Activated CD4-positive, alpha-beta T cell treated with anti-CD3 and anti-CD28 coated beads for 36 hours (primary cell): Measurements from ENCODE around the gene RASSF3. TPM values are rescaled to one million over a fixed set of nuclear protein-coding genes. Genes with fewer than 3 reads are reported as not detected.

Source experiments
- ATAC-seq: fragments of 200-7000 bp; cut with Tn5 transposase; one replicate; pipeline ENCODE4 v1.10.0; 2021; ENCODE audit warnings: mild to moderate bottlenecking, moderate library complexity
- CTCF ChIA-PET: fragments of 350-600 bp; sonication (Branson Sonifier 250); formaldehyde crosslinking; loops from one replicate; lab custom pipeline; 2021; ENCODE audit warnings: antibody characterized with exemption; lab: Charles Lee
- POLR2A ChIA-PET: fragments of 350-600 bp; sonication (Branson Sonifier 250); formaldehyde crosslinking; loops from one replicate; lab custom pipeline; 2021; ENCODE audit warnings: antibody characterized with exemption, inconsistent platforms; lab: Charles Lee
- DNase-seq: peaks from one replicate; pipeline ENCODE4 v3.0.0-alpha.2; 2020
- H3K27ac Mint-ChIP-seq: one replicate; pipeline ENCODE4 v1.8.0; 2021; ENCODE audit warnings: mixed read lengths
- H3K27me3 Mint-ChIP-seq: one replicate; pipeline ENCODE4 v1.8.0; 2021; ENCODE audit warnings: mixed read lengths
- H3K36me3 Mint-ChIP-seq: one replicate; pipeline ENCODE4 v1.8.0; 2021; ENCODE audit warnings: low read depth, mixed read lengths
- H3K4me1 Mint-ChIP-seq: one replicate; pipeline ENCODE4 v1.8.0; 2021; ENCODE audit warnings: mixed read lengths
- H3K4me3 Mint-ChIP-seq: one replicate; pipeline ENCODE4 v1.8.0; 2021; ENCODE audit warnings: mild to moderate bottlenecking, moderate library complexity, mixed read lengths
- H3K9me3 Mint-ChIP-seq: one replicate; pipeline ENCODE4 v1.8.0; 2021; ENCODE audit warnings: low read depth, mixed read lengths
- intact Hi-C, 2 experiments: fragments of 100-400 bp; cut with DNase I in 1 of 2; cut with micrococcal nuclease in 1 of 2; formaldehyde crosslinking; loops; one replicate each; pipeline versions ENCODE4 v1.14.2 to v1.15.1; 2022 to 2024; cut with DNase I, micrococcal nuclease
- total RNA-seq, 2 experiments: library from RNA; stranded (reverse); gene quantifications; one replicate each; pipeline ENCODE4 v1.2.3, GENCODE V29; 2021

The RASSF3 gene
- total RNA-seq, 2 experiments from 2014 or later = 38.0 to 39.0 TPM

DNA sequence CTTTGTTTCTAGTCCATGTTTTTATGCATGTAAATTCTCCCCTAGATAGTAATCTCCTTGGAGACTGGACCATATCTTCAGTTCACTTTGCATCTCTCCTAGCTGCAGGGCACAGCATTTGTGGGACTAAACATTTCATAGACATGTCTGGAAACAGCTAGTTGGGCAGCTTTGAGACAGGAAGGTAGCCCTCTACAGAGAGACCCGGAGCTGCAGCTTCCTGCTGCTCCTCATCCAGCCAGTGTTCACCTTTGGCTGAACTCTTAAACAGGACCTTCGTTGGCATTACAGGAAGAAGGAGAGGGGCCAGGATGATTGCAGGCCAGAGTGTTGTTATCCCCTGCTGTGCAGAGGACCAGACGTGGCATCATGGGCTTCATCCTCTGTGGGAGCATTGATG lies 96.0 kb downstream of the RASSF3 start:
- no peaks in the 10 kb centered on the region for H3K27me3 Mint-ChIP-seq
- DNase-seq (no peak), ATAC-seq (no peak)
- H3K4me1 Mint-ChIP-seq = peaks cover 6% of the 10 kb centered on the region
- intact Hi-C loops = no loop called here
- H3K4me3 Mint-ChIP-seq = no peak overlapping the region
- H3K36me3 Mint-ChIP-seq = peaks cover 5% of the 10 kb centered on the region
- CTCF ChIA-PET = interaction anchor here (0.6 to 3.9 kb wide), 4 partner anchors 10 to 158 kb away, joined by 3 to 23 read pairs (median 10); no protein-coding TSS in a partner anchor
- POLR2A ChIA-PET = no interaction called here
- H3K9me3 Mint-ChIP-seq = no peaks in the 10 kb centered on the region
- H3K27ac Mint-ChIP-seq = no peak overlapping the region

GRCh38 chr12:64706857-64707256 lies 96.6 kb downstream of the RASSF3 start:
- Mint-ChIP-seq H3K4me3 (no peak overlapping the region), H3K9me3 (no peaks in the 10 kb centered on the region), H3K27ac (peak overlapping the region; percentile 42), H3K36me3 (peaks cover 5% of the 10 kb centered on the region), H3K4me1 (peaks cover 4% of the 10 kb centered on the region), H3K27me3 (no peaks in the 10 kb centered on the region)
- ATAC-seq = no peak
- ChIA-PET POLR2A (no interaction called here), CTCF (interaction anchor here (0.7 to 3.9 kb wide), 4 partner anchors 11 to 159 kb away, joined by 3 to 23 read pairs (median 10); no protein-coding TSS in a partner anchor)
- DNase-seq = no peak
- intact Hi-C loops = no loop called here

- ChIA-PET CTCF (interaction anchor here (0.6 to 3.9 kb wide), 5 partner anchors 11 to 169 kb away, joined by 3 to 23 read pairs (median 3); no protein-coding TSS in a partner anchor), POLR2A (no interaction called here)
- H3K36me3 Mint-ChIP-seq = peaks cover 4% of the 10 kb centered on the region
- ATAC-seq = no peak
- intact Hi-C loops = no loop called here
- no peak overlapping the region for H3K27ac Mint-ChIP-seq
- no peaks in the 10 kb centered on the region for H3K27me3 Mint-ChIP-seq
- no peaks in the 10 kb centered on the region for H3K4me1 Mint-ChIP-seq
- H3K4me3 Mint-ChIP-seq = no peak overlapping the region
- no peak for DNase-seq
- no peaks in the 10 kb centered on the region for H3K9me3 Mint-ChIP-seq
Observed at GRCh38 chr12:64707362-64707761, 97.1 kb downstream of the RASSF3 start.

- no peaks in the 10 kb centered on the region for H3K9me3 Mint-ChIP-seq
Observed at GRCh38 chr12:64707926-64708325, 97.6 kb downstream of the RASSF3 start.

GRCh38 chr12:64709429-64709828 lies 99.1 kb downstream of the RASSF3 start:
- H3K36me3 Mint-ChIP-seq = peaks cover 21% of the 10 kb centered on the region
- no peak for ATAC-seq
- intact Hi-C loops = no loop called here
- POLR2A ChIA-PET = no interaction called here
- CTCF ChIA-PET = interaction anchor here (0.9 to 1.0 kb wide), 2 partner anchors 139 to 242 kb away, joined by 3 read pairs; no protein-coding TSS in a partner anchor
- no peak for DNase-seq
- H3K4me1 Mint-ChIP-seq = peaks cover 10% of the 10 kb centered on the region
- no peak overlapping the region for H3K4me3 Mint-ChIP-seq
- H3K27ac Mint-ChIP-seq = no peak overlapping the region
- no peaks in the 10 kb centered on the region for H3K27me3 Mint-ChIP-seq
- H3K9me3 Mint-ChIP-seq = no peaks in the 10 kb centered on the region

More at GRCh38 chr12:64707926-64708325, 97.6 kb downstream of the RASSF3 start:
- Mint-ChIP-seq H3K27me3 (no peaks in the 10 kb centered on the region), H3K4me1 (no peaks in the 10 kb centered on the region), H3K27ac (no peak overlapping the region), H3K36me3 (peaks cover 6% of the 10 kb centered on the region), H3K4me3 (no peak overlapping the region)
- DNase-seq = no peak
- no peak for ATAC-seq
- intact Hi-C loops = no loop called here
- POLR2A ChIA-PET = no interaction called here
- CTCF ChIA-PET = interaction anchor here (0.6 to 3.9 kb wide), 3 partner anchors 12 to 170 kb away, joined by 3 to 23 read pairs (median 16); no protein-coding TSS in a partner anchor

- DNase-seq (no peak), ATAC-seq (no peak)
- intact Hi-C loops = no loop called here
- Mint-ChIP-seq H3K27ac (no peak overlapping the region), H3K4me3 (no peak overlapping the region), H3K27me3 (no peaks in the 10 kb centered on the region), H3K4me1 (peaks cover 18% of the 10 kb centered on the region), H3K9me3 (no peaks in the 10 kb centered on the region), H3K36me3 (peaks cover 40% of the 10 kb centered on the region)
- POLR2A ChIA-PET = no interaction called here
- CTCF ChIA-PET = interaction anchor here (0.5 to 1.3 kb wide), 3 partner anchors 13 to 124 kb away, joined by 3 to 4 read pairs (median 3); no protein-coding TSS in a partner anchor
Observed at GRCh38 chr12:64713376-64713775, 103.1 kb downstream of the RASSF3 start.

GRCh38 chr12:64714551-64714968 lies 104.3 kb downstream of the RASSF3 start:
- ATAC-seq (peak; percentile 85), DNase-seq (peak; percentile 45)
- H3K36me3 Mint-ChIP-seq = peaks cover 40% of the 10 kb centered on the region
- no peak overlapping the region for H3K27ac Mint-ChIP-seq
- intact Hi-C loops = no loop called here
- no peak overlapping the region for H3K4me3 Mint-ChIP-seq
- no peaks in the 10 kb centered on the region for H3K27me3 Mint-ChIP-seq
- ChIA-PET CTCF (interaction anchor here (1.0 kb wide), 1 partner anchor 81 kb away, joined by 3 read pairs; no protein-coding TSS in a partner anchor), POLR2A (no interaction called here)
- H3K9me3 Mint-ChIP-seq = no peaks in the 10 kb centered on the region
- peaks cover 18% of the 10 kb centered on the region for H3K4me1 Mint-ChIP-seq

GRCh38 chr12:64716371-64716770 lies 106.1 kb downstream of the RASSF3 start:
- intact Hi-C loops = no loop called here
- ATAC-seq (no peak), DNase-seq (no peak)
- Mint-ChIP-seq H3K9me3 (no peaks in the 10 kb centered on the region), H3K4me3 (no peak overlapping the region), H3K36me3 (peaks cover 48% of the 10 kb centered on the region), H3K4me1 (peaks cover 18% of the 10 kb centered on the region), H3K27ac (no peak overlapping the region), H3K27me3 (no peaks in the 10 kb centered on the region)
- POLR2A ChIA-PET = no interaction called here
- CTCF ChIA-PET = interaction anchor here (0.7 to 1.0 kb wide), 3 partner anchors 57 to 1681 kb away, joined by 3 to 5 read pairs (median 4); no protein-coding TSS in a partner anchor

DNA sequence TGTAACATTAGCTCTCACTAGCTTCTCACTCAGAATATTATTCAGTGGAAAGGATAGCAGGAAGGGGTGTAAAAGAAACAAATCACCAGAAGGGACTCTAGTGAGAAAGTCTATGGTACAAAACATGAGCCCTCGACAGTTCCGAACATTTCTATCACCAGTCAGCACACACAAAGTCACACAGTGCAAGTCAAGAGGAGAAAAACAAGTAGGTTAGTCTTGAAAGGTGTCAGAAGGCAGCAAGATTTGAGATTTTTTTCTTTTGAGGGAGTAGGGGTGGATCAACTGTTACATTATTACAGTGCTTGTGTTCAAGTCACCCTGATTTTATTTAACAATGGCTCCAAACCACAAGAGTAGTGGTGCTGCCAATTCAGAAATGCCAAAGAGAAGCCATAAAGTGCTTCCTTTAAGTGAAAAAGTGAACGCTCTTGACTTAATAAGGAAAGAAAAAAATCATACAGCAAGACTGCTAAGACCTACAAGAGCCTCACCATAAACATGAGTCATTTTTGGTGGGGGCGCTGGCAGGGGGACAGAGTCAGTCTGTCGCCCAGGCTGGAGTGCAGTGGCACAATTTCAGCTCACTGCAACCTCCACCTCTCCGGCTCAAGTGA lies 106.7 kb downstream of the RASSF3 start:
- CTCF ChIA-PET = interaction anchor here (0.7 to 1.0 kb wide), 2 partner anchors 56 to 167 kb away, joined by 3 to 5 read pairs; no protein-coding TSS in a partner anchor
- Mint-ChIP-seq H3K9me3 (no peaks in the 10 kb centered on the region), H3K4me1 (peaks cover 18% of the 10 kb centered on the region), H3K4me3 (no peak overlapping the region), H3K36me3 (peaks cover 51% of the 10 kb centered on the region), H3K27me3 (no peaks in the 10 kb centered on the region), H3K27ac (no peak overlapping the region)
- POLR2A ChIA-PET = no interaction called here
- no peak for ATAC-seq
- intact Hi-C loops = no loop called here
- no peak for DNase-seq

GRCh38 chr12:64718649-64719048 lies 108.4 kb downstream of the RASSF3 start:
- CTCF ChIA-PET = interaction anchor here (0.7 to 1.7 kb wide), 8 partner anchors 17 to 201 kb away, joined by 3 to 7 read pairs (median 3); no protein-coding TSS in a partner anchor
- Mint-ChIP-seq H3K9me3 (no peaks in the 10 kb centered on the region), H3K4me1 (peaks cover 15% of the 10 kb centered on the region), H3K27ac (no peak overlapping the region), H3K36me3 (peaks cover 46% of the 10 kb centered on the region), H3K27me3 (no peaks in the 10 kb centered on the region), H3K4me3 (no peak overlapping the region)
- intact Hi-C loops = no loop called here
- no peak for DNase-seq
- POLR2A ChIA-PET = no interaction called here
- ATAC-seq = no peak

DNA sequence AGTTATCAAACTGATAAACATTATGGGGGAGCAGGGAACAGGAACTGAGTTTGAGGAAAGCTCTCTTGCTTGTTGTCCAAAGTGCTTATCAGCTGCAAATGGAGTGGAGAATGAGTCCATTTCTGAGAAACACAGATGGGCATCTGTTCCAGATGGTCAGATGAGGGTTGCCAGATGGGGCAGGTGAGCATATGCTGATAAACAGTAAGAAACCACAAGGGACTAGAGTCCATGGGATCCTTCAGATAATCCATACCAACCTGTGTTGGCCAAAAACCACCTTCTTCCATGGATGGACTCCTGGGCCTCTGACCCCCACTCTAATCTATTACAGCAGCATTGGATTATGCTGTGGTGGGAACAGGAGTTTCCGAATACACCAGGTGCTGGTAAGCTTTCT lies 110.6 kb downstream of the RASSF3 start:
- intact Hi-C loops = no loop called here
- no peak for DNase-seq
- POLR2A ChIA-PET = no interaction called here
- no peak overlapping the region for H3K4me3 Mint-ChIP-seq
- no peaks in the 10 kb centered on the region for H3K27me3 Mint-ChIP-seq
- CTCF ChIA-PET = interaction anchor here (1.2 kb wide), 1 partner anchor 82 kb away, joined by 5 read pairs; no protein-coding TSS in a partner anchor
- no peak for ATAC-seq
- H3K4me1 Mint-ChIP-seq = peaks cover 9% of the 10 kb centered on the region
- H3K9me3 Mint-ChIP-seq = no peaks in the 10 kb centered on the region
- H3K27ac Mint-ChIP-seq = no peak overlapping the region
- H3K36me3 Mint-ChIP-seq = peaks cover 32% of the 10 kb centered on the region

DNA sequence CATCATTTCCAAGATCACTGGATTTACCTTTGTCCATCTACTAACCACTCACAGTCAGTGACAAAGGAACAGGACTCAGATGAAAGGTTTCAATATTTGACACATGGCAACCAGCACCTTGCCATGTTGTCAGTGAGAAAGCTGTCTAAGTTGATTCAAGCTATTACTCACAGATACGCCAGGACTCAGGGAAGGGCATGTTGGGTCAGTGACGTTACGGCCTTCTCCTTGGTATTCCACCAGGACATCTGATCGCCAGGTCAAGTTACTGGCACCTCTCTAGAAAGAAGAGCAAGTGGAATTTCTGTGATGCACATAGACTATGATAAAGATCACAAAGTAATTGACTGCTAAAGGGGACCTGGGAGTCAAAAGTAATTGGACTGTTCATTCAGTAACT lies 112.5 kb downstream of the RASSF3 start:
- ATAC-seq = no peak
- peaks cover 28% of the 10 kb centered on the region for H3K36me3 Mint-ChIP-seq

More for the DNA sequence above, 112.5 kb downstream of the RASSF3 start:
- Mint-ChIP-seq H3K27me3 (no peaks in the 10 kb centered on the region), H3K4me3 (no peak overlapping the region), H3K9me3 (no peaks in the 10 kb centered on the region), H3K4me1 (peaks cover 7% of the 10 kb centered on the region), H3K27ac (no peak overlapping the region)
- no peak for DNase-seq
- intact Hi-C loops = no loop called here
- ChIA-PET POLR2A (no interaction called here), CTCF (no interaction called here)
